Liver (tissue), 9 donors: Measurements from ENCODE around the gene SERPINH1. TPM values are rescaled to one million over a fixed set of nuclear protein-coding genes. Genes with fewer than 3 reads are reported as not detected.

Experiments used
- DNase-seq: peaks from one replicate; pipeline ENCODE4 v3.0.0-alpha.2; 2017; ENCODE audit warnings: low spot score
- H3K27ac ChIP-seq, 2 donors: one replicate each; pipeline ENCODE4 v1.7.0; 2013; ENCODE audit warnings: inconsistent platforms in 2 of 2, low read length in 2 of 2, control low read depth in 1 of 2, low read depth in 1 of 2, mild to moderate bottlenecking in 1 of 2
- H3K27me3 ChIP-seq, 4 donors: one replicate each; pipeline versions ENCODE4 v1.6.1 to v1.7.0; 2013; ENCODE audit warnings: low read length in 3 of 4, inconsistent platforms in 1 of 4, mild to moderate bottlenecking in 1 of 4, moderate library complexity in 1 of 4; ENCODE audit not compliant: control insufficient read depth in 4 of 4, insufficient read depth in 4 of 4
- H3K36me3 ChIP-seq, 4 donors: one replicate each; pipeline versions ENCODE4 v1.6.1 to v1.7.0; 2013; ENCODE audit warnings: low read length in 3 of 4, mild to moderate bottlenecking in 3 of 4, low read depth in 1 of 4, moderate library complexity in 1 of 4; ENCODE audit not compliant: control insufficient read depth in 4 of 4, insufficient read depth in 3 of 4
- H3K4me1 ChIP-seq, 4 donors: one replicate each; pipeline versions ENCODE4 v1.6.1 to v1.7.0; 2013; ENCODE audit warnings: low read length in 3 of 4, mild to moderate bottlenecking in 3 of 4, moderate library complexity in 1 of 4; ENCODE audit not compliant: control insufficient read depth in 4 of 4, insufficient read depth in 4 of 4
- H3K4me3 ChIP-seq, 3 donors: one replicate each; pipeline versions ENCODE4 v1.6.1 to v1.7.0; 2013; ENCODE audit warnings: low read length in 3 of 3, control low read depth in 1 of 3, low read depth in 1 of 3, mild to moderate bottlenecking in 1 of 3
- H3K9ac ChIP-seq, 2 donors: one replicate each; pipeline ENCODE4 v1.7.0; 2013; ENCODE audit warnings: low read length in 2 of 2, mild to moderate bottlenecking in 2 of 2, moderate library complexity in 2 of 2, control low read depth in 1 of 2, low read depth in 1 of 2
- H3K9me3 ChIP-seq, 4 donors: one replicate each; pipeline versions ENCODE4 v1.6.1 to v1.7.0; 2013; ENCODE audit warnings: low read length in 3 of 4; ENCODE audit not compliant: control insufficient read depth in 4 of 4
- ATF3 ChIP-seq: IDR thresholded peaks from 2 replicates; pipeline ENCODE4 v1.6.1; 2016; ENCODE audit warnings: antibody characterized with exemption
- CTCF ChIP-seq: fragments of 150-350 bp; IDR thresholded peaks from 2 replicates; pipeline ENCODE4 v1.5.1; 2017; ENCODE audit warnings: improper control_type of control experiment, low read depth, low read length; ENCODE audit not compliant: missing input control
- FOXA1 ChIP-seq: IDR thresholded peaks from 2 replicates; pipeline ENCODE4 v1.6.1; 2016; ENCODE audit warnings: antibody characterized with exemption
- GABPA ChIP-seq, 2 donors: IDR thresholded peaks in 1 of 2; conservative IDR thresholded peaks in 1 of 2; 2 replicates each; pipeline ENCODE4 v1.6.1; 2016; ENCODE audit warnings: antibody characterized with exemption in 2 of 2, mild to moderate bottlenecking in 1 of 2, moderate library complexity in 1 of 2
- HNF4G ChIP-seq: IDR thresholded peaks from 2 replicates; pipeline ENCODE4 v1.6.1; 2016; ENCODE audit warnings: antibody characterized with exemption
- JUND ChIP-seq, 2 donors: IDR thresholded peaks; 2 replicates each; pipeline ENCODE4 v1.6.1; 2016; ENCODE audit warnings: antibody characterized with exemption in 2 of 2
- NR2F2 ChIP-seq: IDR thresholded peaks from 2 replicates; pipeline ENCODE4 v1.6.1; 2016; ENCODE audit warnings: antibody characterized with exemption
- RAD21 ChIP-seq, 2 donors: IDR thresholded peaks; 2 replicates each; pipeline ENCODE4 v1.6.1; 2016; ENCODE audit warnings: antibody characterized with exemption in 2 of 2, mild to moderate bottlenecking in 2 of 2
- RXRA ChIP-seq, 2 donors: IDR thresholded peaks; 2 replicates each; pipeline ENCODE4 v1.6.1; 2017 to 2018; ENCODE audit warnings: antibody characterized with exemption in 2 of 2, mild to moderate bottlenecking in 1 of 2
- TAF1 ChIP-seq: conservative IDR thresholded peaks from 2 replicates; pipeline ENCODE4 v1.6.1; 2016; ENCODE audit warnings: antibody characterized with exemption, mild to moderate bottlenecking
- WGBS: extraction: QIAGEN DNeasy Blood & Tissue Kit; methylation state at CpG from one replicate; pipeline ENCODE4 v1.1.7; 2013; 5-methylcytosine and 5-hydroxymethylcytosine counted together
- polyA plus RNA-seq, 2 donors: library from polyadenylated mRNA; stranded (reverse) in 1 of 2; unstranded in 1 of 2; fragments of 200-250 nt in 1 of 2; fragments of >200 nt in 1 of 2; fragmentation: Nextera tagmentation in 1 of 2; extraction: Ambion mirVana in 1 of 2; gene quantifications; one replicate each; pipeline versions ENCODE4 v1.2.1 to v1.2.3, GENCODE V29; 2013 to 2015
- total RNA-seq, 2 donors: library from RNA; depleted of rRNA; stranded (reverse); fragments of >200 nt; gene quantifications; one replicate each; pipeline ENCODE4 v1.2.3, GENCODE V29; 2014
- TF ChIP-seq, protein P1 (sequence below): IDR thresholded peaks from 2 replicates; pipeline ENCODE4 v1.6.1; 2016; ENCODE audit warnings: antibody characterized with exemption, mild to moderate bottlenecking
- TF ChIP-seq, protein P2 (sequence below): IDR thresholded peaks from 2 replicates; pipeline ENCODE4 v1.6.1; 2016; ENCODE audit warnings: antibody characterized with exemption
- donor health status: healthy.
- donor health status: healthy.
- donor health status: healthy.
- donor health status: healthy.
- donor health status: healthy.

Gene SERPINH1
- total and polyA plus RNA-seq, 4 donors, result 5.0 to 118 (median 68.7) TPM

GRCh38 chr11:75532200-75533048, 29.6 kb upstream of the SERPINH1 start:
- no peak overlapping the region for H3K27ac ChIP-seq
- 41% methylated on average over 7 of the region's 7 CpGs for WGBS
- peak; percentile 91 for DNase-seq
- H3K4me3 ChIP-seq, result no peak overlapping the region
- no peaks in the 10 kb centered on the region for H3K27me3 ChIP-seq
- H3K4me1 ChIP-seq, result no peaks in the 10 kb centered on the region
- no peak overlapping the region for H3K9ac ChIP-seq
- H3K9me3 ChIP-seq, result no peaks in the 10 kb centered on the region
- TF ChIP-seq, protein P1, sequence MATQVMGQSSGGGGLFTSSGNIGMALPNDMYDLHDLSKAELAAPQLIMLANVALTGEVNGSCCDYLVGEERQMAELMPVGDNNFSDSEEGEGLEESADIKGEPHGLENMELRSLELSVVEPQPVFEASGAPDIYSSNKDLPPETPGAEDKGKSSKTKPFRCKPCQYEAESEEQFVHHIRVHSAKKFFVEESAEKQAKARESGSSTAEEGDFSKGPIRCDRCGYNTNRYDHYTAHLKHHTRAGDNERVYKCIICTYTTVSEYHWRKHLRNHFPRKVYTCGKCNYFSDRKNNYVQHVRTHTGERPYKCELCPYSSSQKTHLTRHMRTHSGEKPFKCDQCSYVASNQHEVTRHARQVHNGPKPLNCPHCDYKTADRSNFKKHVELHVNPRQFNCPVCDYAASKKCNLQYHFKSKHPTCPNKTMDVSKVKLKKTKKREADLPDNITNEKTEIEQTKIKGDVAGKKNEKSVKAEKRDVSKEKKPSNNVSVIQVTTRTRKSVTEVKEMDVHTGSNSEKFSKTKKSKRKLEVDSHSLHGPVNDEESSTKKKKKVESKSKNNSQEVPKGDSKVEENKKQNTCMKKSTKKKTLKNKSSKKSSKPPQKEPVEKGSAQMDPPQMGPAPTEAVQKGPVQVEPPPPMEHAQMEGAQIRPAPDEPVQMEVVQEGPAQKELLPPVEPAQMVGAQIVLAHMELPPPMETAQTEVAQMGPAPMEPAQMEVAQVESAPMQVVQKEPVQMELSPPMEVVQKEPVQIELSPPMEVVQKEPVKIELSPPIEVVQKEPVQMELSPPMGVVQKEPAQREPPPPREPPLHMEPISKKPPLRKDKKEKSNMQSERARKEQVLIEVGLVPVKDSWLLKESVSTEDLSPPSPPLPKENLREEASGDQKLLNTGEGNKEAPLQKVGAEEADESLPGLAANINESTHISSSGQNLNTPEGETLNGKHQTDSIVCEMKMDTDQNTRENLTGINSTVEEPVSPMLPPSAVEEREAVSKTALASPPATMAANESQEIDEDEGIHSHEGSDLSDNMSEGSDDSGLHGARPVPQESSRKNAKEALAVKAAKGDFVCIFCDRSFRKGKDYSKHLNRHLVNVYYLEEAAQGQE, result no peak
- TF ChIP-seq FOXA1 (no peak), CTCF (peak; percentile 93), RAD21 (IDR thresholded peaks at IDR 0.05) (peak; percentile 97)
- no peaks in the 10 kb centered on the region for H3K36me3 ChIP-seq

- TF ChIP-seq JUND (IDR thresholded peaks at IDR 0.05) (no peak), HNF4G (no peak), NR2F2 (no peak)
- H3K36me3 ChIP-seq, result no peaks in the 10 kb centered on the region
- DNase-seq, result no peak
- H3K4me1 ChIP-seq, result no peaks in the 10 kb centered on the region
- H3K9ac ChIP-seq, result no peak overlapping the region
- no peak overlapping the region for H3K4me3 ChIP-seq
- no peaks in the 10 kb centered on the region for H3K27me3 ChIP-seq
- H3K27ac ChIP-seq, result no peak overlapping the region
- H3K9me3 ChIP-seq, result no peaks in the 10 kb centered on the region
- 77% methylated on average over 1 of the region's 1 CpG for WGBS
These were observed 28.2 kb upstream of the SERPINH1 start for GRCh38 chr11:75533896-75534258.

- 62% methylated on average over 15 of the region's 15 CpGs for WGBS
- H3K9me3 ChIP-seq, result no peaks in the 10 kb centered on the region
- DNase-seq, result peak; percentile 86
- no peak overlapping the region for H3K9ac ChIP-seq
- H3K36me3 ChIP-seq, result no peaks in the 10 kb centered on the region
- H3K27me3 ChIP-seq, result no peaks in the 10 kb centered on the region
- no peak for TF ChIP-seq GABPA (IDR thresholded peaks at IDR 0.05 in 1 of 2, conservative IDR thresholded peaks at IDR 0.05 in 1 of 2)
- no peak for TF ChIP-seq TAF1
- TF ChIP-seq NR2F2, result no peak
- TF ChIP-seq ATF3, result no peak
- TF ChIP-seq RXRA (IDR thresholded peaks at IDR 0.05), result no peak
- no peak for TF ChIP-seq HNF4G
- TF ChIP-seq, protein P2, sequence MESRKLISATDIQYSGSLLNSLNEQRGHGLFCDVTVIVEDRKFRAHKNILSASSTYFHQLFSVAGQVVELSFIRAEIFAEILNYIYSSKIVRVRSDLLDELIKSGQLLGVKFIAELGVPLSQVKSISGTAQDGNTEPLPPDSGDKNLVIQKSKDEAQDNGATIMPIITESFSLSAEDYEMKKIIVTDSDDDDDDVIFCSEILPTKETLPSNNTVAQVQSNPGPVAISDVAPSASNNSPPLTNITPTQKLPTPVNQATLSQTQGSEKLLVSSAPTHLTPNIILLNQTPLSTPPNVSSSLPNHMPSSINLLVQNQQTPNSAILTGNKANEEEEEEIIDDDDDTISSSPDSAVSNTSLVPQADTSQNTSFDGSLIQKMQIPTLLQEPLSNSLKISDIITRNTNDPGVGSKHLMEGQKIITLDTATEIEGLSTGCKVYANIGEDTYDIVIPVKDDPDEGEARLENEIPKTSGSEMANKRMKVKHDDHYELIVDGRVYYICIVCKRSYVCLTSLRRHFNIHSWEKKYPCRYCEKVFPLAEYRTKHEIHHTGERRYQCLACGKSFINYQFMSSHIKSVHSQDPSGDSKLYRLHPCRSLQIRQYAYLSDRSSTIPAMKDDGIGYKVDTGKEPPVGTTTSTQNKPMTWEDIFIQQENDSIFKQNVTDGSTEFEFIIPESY, result no peak
- TF ChIP-seq, protein P1, result no peak
- no peak for TF ChIP-seq RAD21 (IDR thresholded peaks at IDR 0.05)
- no peak overlapping the region for H3K27ac ChIP-seq
- H3K4me3 ChIP-seq, result no peak overlapping the region
- H3K4me1 ChIP-seq, result no peaks in the 10 kb centered on the region
These were observed 27.6 kb upstream of the SERPINH1 start for GRCh38 chr11:75534259-75535069.
